A673 (cell line): Measurements from ENCODE around the gene FITM1. TPM values are rescaled to one million over a fixed set of nuclear protein-coding genes. Genes with fewer than 3 reads are reported as not detected.

ENCODE experiments used
- BruUV-seq: library from RNA; stranded (reverse); fragments of 400-500 nt; replicated peaks from 2 replicates; lab custom pipeline; 2021; lab: Mats Ljungman, UMichigan
- CTCF ChIA-PET: fragments of 300-600 bp; sonication (Branson Sonifier 250); formaldehyde crosslinking; loops from one replicate; lab custom pipeline; 2022; ENCODE audit warnings: antibody characterized with exemption; lab: Charles Lee
- POLR2A ChIA-PET: fragments of 300-600 bp; sonication (Branson Sonifier 250); formaldehyde crosslinking; loops from one replicate; lab custom pipeline; 2022; ENCODE audit warnings: antibody characterized with exemption; ENCODE audit not compliant: low non-redundant PET; lab: Charles Lee
- DNase-seq: peaks from one replicate; pipeline ENCODE4 v3.0.0-alpha.2; 2015; ENCODE audit warnings: low spot score
- H3K27ac ChIP-seq: fragments of 200-600 bp; sonication (generic); 2 replicates; pipeline ENCODE4 v1.5.1; 2016; ENCODE audit warnings: mixed run types, low read depth, mild to moderate bottlenecking, mixed read lengths, antibody characterized with exemption, low read length; ENCODE audit not compliant: poor library complexity, severe bottlenecking
- H3K27me3 ChIP-seq: fragments of 200-600 bp; sonication (generic); replicated peaks from 2 replicates; pipeline ENCODE4 v1.6.1; 2017; ENCODE audit warnings: mixed run types, low read depth, mild to moderate bottlenecking, mixed read lengths, antibody characterized with exemption, low read length; ENCODE audit not compliant: insufficient read depth, poor library complexity
- H3K36me3 ChIP-seq: fragments of 200-600 bp; sonication (generic); 2 replicates; pipeline ENCODE4 v1.6.1; 2016; ENCODE audit warnings: mixed run types, mild to moderate bottlenecking, mixed read lengths, antibody characterized with exemption, low read length; ENCODE audit not compliant: insufficient read depth, poor library complexity, severe bottlenecking
- H3K4me1 ChIP-seq: fragments of 200-600 bp; sonication (generic); 2 replicates; pipeline ENCODE4 v1.6.1; 2017; ENCODE audit warnings: mixed run types, mild to moderate bottlenecking, mixed read lengths, antibody characterized with exemption, low read length; ENCODE audit not compliant: insufficient read depth, poor library complexity, severe bottlenecking
- H3K4me3 ChIP-seq: fragments of 200-600 bp; sonication (generic); 2 replicates; pipeline ENCODE4 v1.5.1; 2016; ENCODE audit warnings: low read depth, mixed run types, mild to moderate bottlenecking, mixed read lengths, low read length; ENCODE audit not compliant: poor library complexity, severe bottlenecking
- H3K9me3 ChIP-seq: fragments of 200-600 bp; sonication (generic); 2 replicates; pipeline ENCODE4 v1.6.1; 2016; ENCODE audit warnings: mixed run types, low read depth, mild to moderate bottlenecking, mixed read lengths, antibody characterized with exemption, low read length; ENCODE audit not compliant: poor library complexity, severe bottlenecking
- EZH2 ChIP-seq: fragments of 200-600 bp; sonication (generic); IDR thresholded peaks from 2 replicates; pipeline ENCODE4 v1.6.1; 2017; ENCODE audit warnings: borderline replicate concordance, low read depth, mild to moderate bottlenecking, mixed read lengths, antibody characterized with exemption, low read length; ENCODE audit not compliant: poor library complexity, severe bottlenecking
- intact Hi-C: fragments of 100-400 bp; cut with micrococcal nuclease; formaldehyde crosslinking; loops from one replicate; pipeline ENCODE4 v1.10.0; 2022; ENCODE audit not compliant: unreplicated experiment
- total RNA-seq: library from RNA; stranded (reverse); gene quantifications from 2 replicates; pipeline ENCODE4 v1.2.3, GENCODE V29; 2021
- TF ChIP-seq, protein P1 (sequence below): fragments of 300-800, 200-600 bp; sonication (generic); conservative IDR thresholded peaks from 2 replicates; pipeline ENCODE4 v1.5.1; 2017; ENCODE audit warnings: low read depth, mild to moderate bottlenecking, antibody characterized with exemption, low read length, moderate library complexity, mixed read lengths

FITM1 gene
- total RNA-seq, 1 experiment from 2014 or later: not detected

DNA sequence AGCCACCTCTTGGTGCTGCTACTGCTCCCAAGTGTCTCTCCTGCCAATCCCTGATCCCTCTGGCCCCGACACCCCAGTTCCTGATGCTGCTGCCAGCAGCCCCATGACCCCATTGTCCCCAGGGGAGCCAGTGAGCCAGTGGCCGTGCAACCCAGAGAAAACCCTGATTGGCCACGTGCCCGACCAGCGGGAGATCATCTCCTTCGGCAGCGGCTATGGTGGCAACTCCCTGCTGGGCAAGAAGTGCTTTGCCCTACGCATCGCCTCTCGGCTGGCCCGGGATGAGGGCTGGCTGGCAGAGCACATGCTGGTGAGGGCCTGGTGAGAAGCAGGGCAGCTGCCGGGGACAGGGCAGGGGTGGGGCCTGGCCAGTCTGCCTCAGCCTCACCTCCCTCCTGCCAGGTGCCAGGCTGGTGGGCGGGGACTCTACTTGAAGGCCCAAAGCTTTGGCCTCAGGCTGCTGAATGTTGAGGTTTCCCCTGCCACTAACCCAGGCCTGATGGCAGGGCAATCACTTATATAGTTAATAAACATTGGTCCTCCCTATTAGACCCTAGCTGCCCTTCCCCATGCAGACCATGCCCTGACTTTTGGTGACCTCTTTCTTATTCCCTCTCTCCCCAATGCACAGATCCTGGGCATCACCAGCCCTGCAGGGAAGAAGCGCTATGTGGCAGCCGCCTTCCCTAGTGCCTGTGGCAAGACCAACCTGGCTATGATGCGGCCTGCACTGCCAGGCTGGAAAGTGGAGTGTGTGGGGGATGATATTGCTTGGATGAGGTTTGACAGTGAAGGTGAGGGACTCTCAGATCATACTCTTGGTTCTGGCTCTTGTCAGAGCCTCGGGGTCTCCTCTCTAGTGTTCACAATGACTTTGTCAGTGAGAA, 31.3 kb upstream of the FITM1 start:
- no TSS peak for BruUV-seq
- no peak for DNase-seq
- ChIA-PET CTCF (no interaction called here), POLR2A (no interaction called here)
- no peak for TF ChIP-seq EZH2
- TF ChIP-seq, protein P1, sequence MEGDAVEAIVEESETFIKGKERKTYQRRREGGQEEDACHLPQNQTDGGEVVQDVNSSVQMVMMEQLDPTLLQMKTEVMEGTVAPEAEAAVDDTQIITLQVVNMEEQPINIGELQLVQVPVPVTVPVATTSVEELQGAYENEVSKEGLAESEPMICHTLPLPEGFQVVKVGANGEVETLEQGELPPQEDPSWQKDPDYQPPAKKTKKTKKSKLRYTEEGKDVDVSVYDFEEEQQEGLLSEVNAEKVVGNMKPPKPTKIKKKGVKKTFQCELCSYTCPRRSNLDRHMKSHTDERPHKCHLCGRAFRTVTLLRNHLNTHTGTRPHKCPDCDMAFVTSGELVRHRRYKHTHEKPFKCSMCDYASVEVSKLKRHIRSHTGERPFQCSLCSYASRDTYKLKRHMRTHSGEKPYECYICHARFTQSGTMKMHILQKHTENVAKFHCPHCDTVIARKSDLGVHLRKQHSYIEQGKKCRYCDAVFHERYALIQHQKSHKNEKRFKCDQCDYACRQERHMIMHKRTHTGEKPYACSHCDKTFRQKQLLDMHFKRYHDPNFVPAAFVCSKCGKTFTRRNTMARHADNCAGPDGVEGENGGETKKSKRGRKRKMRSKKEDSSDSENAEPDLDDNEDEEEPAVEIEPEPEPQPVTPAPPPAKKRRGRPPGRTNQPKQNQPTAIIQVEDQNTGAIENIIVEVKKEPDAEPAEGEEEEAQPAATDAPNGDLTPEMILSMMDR: no peak
- peaks cover 25% of the 10 kb centered on the region for H3K36me3 ChIP-seq
- no peaks in the 10 kb centered on the region for H3K27me3 ChIP-seq
- H3K4me3 ChIP-seq: no peak overlapping the region
- no peak overlapping the region for H3K27ac ChIP-seq
- no peaks in the 10 kb centered on the region for H3K9me3 ChIP-seq
- H3K4me1 ChIP-seq: peaks cover 4% of the 10 kb centered on the region
- intact Hi-C loops: no loop called here

GRCh38 chr14:24100197-24100981, 30.1 kb upstream of the FITM1 start:
- H3K36me3 ChIP-seq: peaks cover 25% of the 10 kb centered on the region
- H3K27me3 ChIP-seq: no peaks in the 10 kb centered on the region
- intact Hi-C loops: no loop called here
- no peak overlapping the region for H3K4me3 ChIP-seq
- H3K4me1 ChIP-seq: peaks cover under 1% of the 10 kb centered on the region
- no peak overlapping the region for H3K27ac ChIP-seq
- ChIA-PET CTCF (no interaction called here), POLR2A (interaction anchor here (0.7 kb wide), 1 partner anchor 15 kb away, joined by 3 read pairs; no protein-coding TSS in a partner anchor)
- no peak for TF ChIP-seq EZH2
- TF ChIP-seq, protein P1: no peak
- no TSS peak for BruUV-seq
- no peak for DNase-seq
- no peaks in the 10 kb centered on the region for H3K9me3 ChIP-seq

DNA sequence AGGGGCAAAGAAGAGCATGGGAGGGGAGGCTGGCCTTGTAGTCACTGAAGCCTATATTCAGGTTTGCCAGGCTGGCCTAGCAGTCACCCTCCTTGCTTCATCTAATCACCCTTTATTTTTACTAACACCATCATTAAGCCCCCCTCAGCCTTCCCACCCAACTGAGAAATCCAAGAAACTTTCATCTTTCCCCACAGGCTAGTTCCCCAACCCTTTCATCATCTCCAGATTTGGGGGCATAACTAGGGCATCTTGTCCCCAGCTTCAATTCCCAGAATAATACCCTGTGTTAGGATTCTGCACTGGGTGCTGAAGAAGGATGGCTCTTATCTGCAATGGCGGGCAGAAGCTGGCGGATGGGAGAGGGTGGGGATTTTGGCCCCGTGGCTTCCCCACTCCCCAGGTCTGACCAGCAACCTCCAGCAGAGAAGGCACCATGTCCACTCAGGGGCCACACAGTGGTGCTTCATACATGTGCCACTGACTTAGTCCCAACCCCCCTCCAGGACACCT, 29.4 kb upstream of the FITM1 start:
- no peaks in the 10 kb centered on the region for H3K27me3 ChIP-seq
- peaks cover 25% of the 10 kb centered on the region for H3K36me3 ChIP-seq
- TF ChIP-seq EZH2: no peak
- TF ChIP-seq, protein P1: no peak
- H3K4me3 ChIP-seq: no peak overlapping the region
- no peaks in the 10 kb centered on the region for H3K9me3 ChIP-seq
- intact Hi-C loops: no loop called here
- CTCF ChIA-PET: no interaction called here
- no peak for DNase-seq
- no peak overlapping the region for H3K27ac ChIP-seq
- no TSS peak for BruUV-seq
- POLR2A ChIA-PET: no interaction called here
- no peaks in the 10 kb centered on the region for H3K4me1 ChIP-seq
